SU-DHL-6 (cell line): ENCODE data around the gene TMEM169.

Source experiments
- H2AFZ ChIP-seq: fragments of 200-600 bp; sonication (generic); 2 replicates; pipeline ENCODE4 v1.6.1; 2014; ENCODE audit warnings: low read depth, mild to moderate bottlenecking, moderate library complexity, mixed read lengths, antibody characterized with exemption, low read length; ENCODE audit not compliant: severe bottlenecking
- H3F3A ChIP-seq: fragments of 200-600 bp; shearing (Covaris generic); 2 replicates; pipeline ENCODE4 v1.6.0; 2016; ENCODE audit warnings: antibody characterized with exemption, mild to moderate bottlenecking; ENCODE audit not compliant: insufficient read depth
- H3K27ac ChIP-seq: fragments of 200-600 bp; sonication (generic); 2 replicates; pipeline ENCODE4 v1.5.1; 2016; ENCODE audit warnings: low read depth, mild to moderate bottlenecking, low read length, moderate library complexity, mixed read lengths
- H3K27me3 ChIP-seq: fragments of 200-600 bp; sonication (generic), shearing (Covaris generic); 2 replicates; pipeline ENCODE4 v1.6.0; 2014; ENCODE audit warnings: mild to moderate bottlenecking, low read length
- H3K36me3 ChIP-seq: fragments of 200-600 bp; sonication (generic); 2 replicates; pipeline ENCODE4 v1.6.1; 2014; ENCODE audit warnings: mild to moderate bottlenecking, low read length, mixed read lengths
- H3K4me2 ChIP-seq: fragments of 300-600, 200-600 bp; shearing (Covaris generic), sonication (generic); 2 replicates; pipeline ENCODE4 v1.6.0; 2014; ENCODE audit warnings: low read length, low read depth, mild to moderate bottlenecking; ENCODE audit not compliant: poor library complexity, severe bottlenecking
- H3K4me3 ChIP-seq: fragments of 200-600 bp; sonication (generic); 2 replicates; pipeline ENCODE4 v1.5.1; 2014; ENCODE audit warnings: antibody characterized with exemption, low read length, mild to moderate bottlenecking, mixed read lengths; ENCODE audit not compliant: insufficient read depth, poor library complexity, severe bottlenecking
- H3K79me2 ChIP-seq: fragments of 200-600 bp; sonication (generic); 2 replicates; pipeline ENCODE4 v1.6.1; 2014; ENCODE audit warnings: mild to moderate bottlenecking, low read length, moderate library complexity; ENCODE audit not compliant: insufficient read depth
- H3K9ac ChIP-seq: fragments of 200-600 bp; sonication (generic); 2 replicates; pipeline ENCODE4 v1.7.0; 2014; ENCODE audit warnings: mild to moderate bottlenecking, low read length
- H3K9me2 ChIP-seq: fragments of 200-600 bp; sonication (generic); replicated peaks from 2 replicates; pipeline ENCODE4 v1.6.1; 2014; ENCODE audit warnings: low read length; ENCODE audit not compliant: insufficient read depth
- H3K9me3 ChIP-seq: fragments of 200-600 bp; sonication (generic); 2 replicates; pipeline ENCODE4 v1.6.1; 2014; ENCODE audit warnings: low read length, mixed read lengths; ENCODE audit not compliant: insufficient read depth
- H4K20me1 ChIP-seq: fragments of 200-600 bp; sonication (generic); 2 replicates; pipeline ENCODE4 v1.6.1; 2014; ENCODE audit warnings: low read depth, mild to moderate bottlenecking, antibody characterized with exemption, low read length, moderate library complexity, mixed read lengths
- CTCF ChIP-seq: fragments of 200-600 bp; sonication (generic); IDR thresholded peaks from one replicate; pipeline ENCODE4 v1.5.1; 2017; ENCODE audit warnings: antibody characterized with exemption, mild to moderate bottlenecking, low read length, moderate library complexity; ENCODE audit not compliant: insufficient read depth, poor library complexity, severe bottlenecking
- EZH2phosphoT487 ChIP-seq: fragments of 200-600 bp; sonication (generic), shearing (Covaris generic); conservative IDR thresholded peaks from 2 replicates; pipeline ENCODE4 v1.6.1; 2018; ENCODE audit warnings: mild to moderate bottlenecking, antibody characterized with exemption, low read length, moderate library complexity, mixed read lengths

TMEM169 gene

DNA sequence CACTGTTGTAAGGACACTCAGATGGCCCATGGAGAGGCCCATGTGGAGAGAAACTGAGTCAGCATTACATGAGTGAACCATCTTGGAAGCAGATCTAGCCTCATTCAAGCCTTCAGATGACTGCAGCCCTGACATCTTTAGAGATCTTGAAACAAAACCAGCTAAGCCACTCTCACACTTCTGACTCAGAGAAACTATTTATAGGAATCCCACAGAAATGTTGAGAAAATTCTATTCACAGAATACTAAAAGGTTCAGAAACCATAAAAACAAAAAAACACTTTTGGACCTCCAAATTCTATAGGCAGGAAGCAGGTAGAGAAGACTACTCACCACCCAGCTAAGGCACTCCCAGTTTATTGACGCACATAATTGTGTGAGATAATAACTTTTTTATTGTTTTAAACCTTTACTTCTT, 8.7 kb downstream of the TMEM169 start:
- H4K20me1 ChIP-seq: no peaks in the 10 kb centered on the region
- H2AFZ ChIP-seq: no peak overlapping the region
- no peak overlapping the region for H3K9ac ChIP-seq
- no peaks in the 10 kb centered on the region for H3K9me2 ChIP-seq
- no peak overlapping the region for H3K27ac ChIP-seq
- H3K4me3 ChIP-seq: no peak overlapping the region
- no peaks in the 10 kb centered on the region for H3K9me3 ChIP-seq
- H3F3A ChIP-seq: no peaks in the 10 kb centered on the region
- H3K36me3 ChIP-seq: no peaks in the 10 kb centered on the region
- H3K4me2 ChIP-seq: no peak overlapping the region
- no peaks in the 10 kb centered on the region for H3K79me2 ChIP-seq
- TF ChIP-seq EZH2phosphoT487: no peak
- no peaks in the 10 kb centered on the region for H3K27me3 ChIP-seq

DNA sequence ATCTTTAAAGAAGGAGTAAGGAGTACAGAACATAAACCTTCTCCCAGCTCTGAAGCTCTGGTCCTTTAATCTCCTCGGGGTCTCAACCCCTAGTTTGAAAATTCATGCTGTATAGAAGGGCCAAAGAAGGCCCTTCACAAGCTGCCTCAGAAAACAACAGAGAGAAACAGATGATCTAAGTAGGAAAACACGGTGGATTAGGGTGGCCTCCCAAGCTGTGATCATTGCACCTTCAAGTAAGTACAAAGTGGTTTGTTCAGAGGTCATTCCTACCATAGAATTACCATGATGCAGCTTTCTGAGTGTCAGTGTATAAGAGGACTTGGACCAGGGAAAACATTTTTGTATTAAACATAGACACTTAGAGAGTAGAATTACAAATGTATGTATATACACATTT, 10.9 kb downstream of the TMEM169 start:
- Histone ChIP-seq H3K9ac (no peak overlapping the region), H3K27me3 (no peaks in the 10 kb centered on the region), H3K27ac (no peak overlapping the region), H3K79me2 (no peaks in the 10 kb centered on the region), H3K9me2 (no peaks in the 10 kb centered on the region), H3K36me3 (no peaks in the 10 kb centered on the region), H3K4me2 (no peak overlapping the region), H3K9me3 (no peaks in the 10 kb centered on the region), H4K20me1 (no peaks in the 10 kb centered on the region), H3K4me3 (no peak overlapping the region), H3F3A (no peaks in the 10 kb centered on the region), H2AFZ (no peak overlapping the region)
- no peak for TF ChIP-seq CTCF
- TF ChIP-seq EZH2phosphoT487: no peak

- no peak overlapping the region for H2AFZ ChIP-seq
- H3K9me2 ChIP-seq: no peaks in the 10 kb centered on the region
- H3K4me2 ChIP-seq: no peak overlapping the region
- H3F3A ChIP-seq: no peaks in the 10 kb centered on the region
- no peaks in the 10 kb centered on the region for H3K36me3 ChIP-seq
- H3K27ac ChIP-seq: no peak overlapping the region
- no peaks in the 10 kb centered on the region for H3K9me3 ChIP-seq
- H3K79me2 ChIP-seq: no peaks in the 10 kb centered on the region
- TF ChIP-seq EZH2phosphoT487 (no peak), CTCF (no peak)
- H3K27me3 ChIP-seq: no peaks in the 10 kb centered on the region
- no peak overlapping the region for H3K9ac ChIP-seq
- no peaks in the 10 kb centered on the region for H4K20me1 ChIP-seq
- no peak overlapping the region for H3K4me3 ChIP-seq
These were observed 13.0 kb downstream of the TMEM169 start for GRCh38 chr2:216094701-216095100.

DNA sequence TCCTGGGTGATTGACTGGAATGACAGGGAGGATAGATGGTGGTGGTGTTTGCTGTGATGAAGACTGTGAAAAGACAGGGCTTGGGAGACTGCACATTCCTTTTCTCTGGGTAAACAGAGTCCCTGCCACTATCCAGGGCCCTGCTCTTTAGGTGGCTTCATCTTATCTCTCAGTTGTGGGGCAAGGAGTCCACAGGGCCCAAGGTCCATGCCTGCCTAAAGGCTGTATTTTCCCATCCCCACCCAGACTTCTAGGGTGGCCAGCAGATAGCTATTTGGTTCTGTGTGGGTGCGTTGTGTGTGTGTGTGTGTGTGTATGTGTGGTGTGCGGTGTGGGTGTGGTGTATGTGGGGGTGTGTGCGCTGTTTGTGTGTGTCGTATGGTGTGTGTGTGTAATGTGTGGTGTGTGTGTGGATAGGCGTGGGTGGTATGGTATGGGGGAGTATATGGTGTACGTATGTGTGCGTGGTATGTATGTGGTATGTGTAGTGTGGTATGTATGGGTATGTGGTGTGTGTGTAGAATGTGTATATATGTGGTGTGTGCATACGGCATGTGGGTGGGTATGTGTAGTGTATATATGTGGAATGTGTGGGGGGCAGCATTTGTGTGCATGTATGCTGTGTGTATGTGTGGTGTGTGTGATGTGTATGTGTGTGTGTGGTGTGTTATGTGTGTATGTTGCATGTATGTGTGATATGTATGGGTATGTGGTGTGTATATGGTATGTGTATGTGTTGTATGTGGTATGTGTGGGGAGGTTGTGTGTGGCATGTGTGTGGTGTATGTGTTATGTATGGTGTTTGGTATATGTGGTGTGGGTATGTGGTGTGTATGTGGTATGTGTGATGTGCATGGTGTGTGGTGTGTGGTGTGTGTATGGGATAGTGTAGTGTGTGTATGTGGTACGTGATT, 17.0 kb downstream of the TMEM169 start:
- H3K27me3 ChIP-seq: no peaks in the 10 kb centered on the region
- no peaks in the 10 kb centered on the region for H3F3A ChIP-seq
- no peaks in the 10 kb centered on the region for H3K36me3 ChIP-seq
- H3K9ac ChIP-seq: no peak overlapping the region
- no peak overlapping the region for H3K4me3 ChIP-seq
- H4K20me1 ChIP-seq: no peaks in the 10 kb centered on the region
- no peak overlapping the region for H2AFZ ChIP-seq
- H3K4me2 ChIP-seq: no peak overlapping the region
- H3K9me2 ChIP-seq: no peaks in the 10 kb centered on the region
- no peak for TF ChIP-seq CTCF
- TF ChIP-seq EZH2phosphoT487: no peak
- H3K9me3 ChIP-seq: no peaks in the 10 kb centered on the region
- no peaks in the 10 kb centered on the region for H3K79me2 ChIP-seq
- no peak overlapping the region for H3K27ac ChIP-seq
